Medulla oblongata (tissue), 1 donor: ENCODE results near the gene ITGAV.
A peak's percentile ranks its signal among the peaks of the same experiment; 100 is the strongest.
"Not testable (repeated sequence)": the region's sequence is repeated elsewhere in the genome, so short reads cannot be mapped to it uniquely, and the experiment has no call there.

Source experiments
- DNase-seq: peaks from one replicate; pipeline ENCODE4 v3.0.0-alpha.2; 2015; ENCODE audit errors: extremely low spot score

The ITGAV gene

GRCh38 chr2:186589612-186590349, at the start of gene ITGAV:
Gene ITGAV (plus strand): TSS chr2:186590056. CDS start chr2:186590339, 283 bp downstream.
- DNase-seq = peak; percentile 90

GRCh38 chr2:186540941-186541340, 48.9 kb upstream of the ITGAV start:
- no peak for DNase-seq

- no peak for DNase-seq
Observed at GRCh38 chr2:186542002-186542401, 47.9 kb upstream of the ITGAV start.

- no peak for DNase-seq
Observed at GRCh38 chr2:186543561-186544131, 46.2 kb upstream of the ITGAV start.

GRCh38 chr2:186544255-186544675, 45.6 kb upstream of the ITGAV start:
- DNase-seq = no peak

GRCh38 chr2:186546846-186547245, 43.0 kb upstream of the ITGAV start:
- DNase-seq = no peak

GRCh38 chr2:186551323-186552050, 38.4 kb upstream of the ITGAV start:
- no peak for DNase-seq

GRCh38 chr2:186554429-186554828, 35.4 kb upstream of the ITGAV start:
- DNase-seq = no peak

GRCh38 chr2:186554850-186555671, 34.8 kb upstream of the ITGAV start:
- DNase-seq = no peak

- DNase-seq = no peak
Observed at GRCh38 chr2:186558512-186559276, 31.2 kb upstream of the ITGAV start.

GRCh38 chr2:186559370-186559769, 30.5 kb upstream of the ITGAV start:
- DNase-seq = no peak

- no peak for DNase-seq
Observed at GRCh38 chr2:186559848-186560247, 30.0 kb upstream of the ITGAV start.

GRCh38 chr2:186560254-186560653, 29.6 kb upstream of the ITGAV start:
- DNase-seq = no peak

GRCh38 chr2:186561467-186562208, 28.2 kb upstream of the ITGAV start:
- no peak for DNase-seq

GRCh38 chr2:186562209-186562578, 27.7 kb upstream of the ITGAV start:
- no peak for DNase-seq

GRCh38 chr2:186568600-186568999, 21.3 kb upstream of the ITGAV start:
- not testable (repeated sequence) for DNase-seq

GRCh38 chr2:186569127-186569526, 20.7 kb upstream of the ITGAV start:
- DNase-seq = not testable (repeated sequence)

- DNase-seq = no peak
Observed at GRCh38 chr2:186569897-186570296, 20.0 kb upstream of the ITGAV start.

- no peak for DNase-seq
Observed at GRCh38 chr2:186570604-186571003, 19.3 kb upstream of the ITGAV start.

- no peak for DNase-seq
Observed at GRCh38 chr2:186572705-186573104, 17.2 kb upstream of the ITGAV start.

GRCh38 chr2:186573531-186573930, 16.3 kb upstream of the ITGAV start:
- no peak for DNase-seq
